Measurements from ENCODE around the gene MAPK10.

GRCh38 chr4:86221002-86221401, 138.9 kb downstream of the MAPK10 start:
- TF ChIP-seq CTCF (IDR thresholded peaks at IDR 0.05) (no peak), POLR2A (IDR thresholded peaks at IDR 0.05) (no peak)
